DMS 273 (cell line): Measurements from ENCODE around the gene NKD1.
A peak's percentile ranks its signal among the peaks of the same experiment; 100 is the strongest.

Experiments
- DNase-seq: peaks from one replicate; lab custom pipeline; 2025; ENCODE audit not compliant: unreplicated experiment; lab: John Stamatoyannopoulos, UW

The NKD1 gene

DNA sequence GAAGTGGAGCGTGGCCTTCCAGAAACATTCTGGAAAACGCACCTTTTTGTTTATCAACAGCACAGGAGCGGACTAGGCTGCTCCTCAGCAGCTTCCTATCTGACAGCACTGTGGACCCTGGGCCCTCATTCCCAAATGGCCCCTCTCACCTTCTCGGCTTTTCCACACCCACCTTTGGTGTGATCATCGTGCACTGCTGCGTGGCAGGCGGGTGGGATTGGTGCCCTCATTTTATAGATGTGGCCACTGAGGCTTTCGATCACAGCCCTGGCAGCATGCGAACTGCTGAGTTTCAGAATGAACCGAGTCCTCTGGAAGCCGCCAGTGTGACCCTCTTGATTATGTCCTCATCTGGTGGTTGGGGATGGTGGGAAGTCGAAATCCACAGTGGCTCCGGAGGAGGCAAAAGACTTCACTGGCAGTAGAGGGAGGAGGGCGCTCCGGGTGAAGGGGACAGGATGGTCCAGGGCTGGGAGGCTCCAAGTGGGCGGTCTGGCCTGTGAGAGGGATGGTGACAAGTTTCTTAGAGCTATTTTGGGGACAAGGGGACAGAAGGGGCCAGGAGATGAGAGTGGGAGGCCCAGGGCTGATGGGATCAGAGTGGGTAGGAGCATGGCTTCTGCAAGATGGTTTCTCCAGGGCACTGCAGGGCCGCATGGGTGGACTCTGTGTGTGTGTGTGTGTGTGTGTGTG lies 49.5 kb downstream of the NKD1 start:
- no peak for DNase-seq

DNA sequence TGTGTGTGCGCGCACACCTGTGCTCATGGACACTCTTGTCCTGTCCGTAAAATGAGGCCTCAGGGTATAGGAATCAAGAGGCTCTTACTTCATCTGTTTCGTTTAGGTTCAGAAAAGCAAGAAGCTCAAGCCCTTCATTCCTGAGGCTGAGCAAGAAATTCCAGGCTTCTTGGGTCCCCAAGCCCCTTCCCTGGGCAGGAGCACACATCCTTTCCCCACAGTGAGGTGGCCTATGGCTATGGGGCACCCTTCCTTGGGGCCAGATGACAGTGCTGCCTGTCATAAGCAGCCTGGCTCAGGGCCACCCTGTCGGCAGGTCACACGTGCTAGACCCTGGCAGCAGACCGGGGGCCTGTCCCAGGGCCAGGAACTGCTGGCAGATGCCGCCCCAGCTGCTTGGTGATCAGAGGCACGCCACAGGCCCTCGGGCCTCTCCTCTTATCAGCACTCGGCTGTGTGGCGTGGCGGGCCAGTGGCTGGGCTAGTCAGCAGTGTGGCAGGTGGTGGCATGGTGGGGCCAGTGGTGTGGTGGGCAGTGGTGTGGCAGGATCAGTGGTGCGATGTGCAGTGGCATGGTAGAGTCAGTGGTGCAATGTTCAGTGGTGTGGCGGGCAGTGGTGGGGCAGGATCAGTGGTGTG lies 50.2 kb downstream of the NKD1 start:
- DNase-seq = peak; percentile 89

DNA sequence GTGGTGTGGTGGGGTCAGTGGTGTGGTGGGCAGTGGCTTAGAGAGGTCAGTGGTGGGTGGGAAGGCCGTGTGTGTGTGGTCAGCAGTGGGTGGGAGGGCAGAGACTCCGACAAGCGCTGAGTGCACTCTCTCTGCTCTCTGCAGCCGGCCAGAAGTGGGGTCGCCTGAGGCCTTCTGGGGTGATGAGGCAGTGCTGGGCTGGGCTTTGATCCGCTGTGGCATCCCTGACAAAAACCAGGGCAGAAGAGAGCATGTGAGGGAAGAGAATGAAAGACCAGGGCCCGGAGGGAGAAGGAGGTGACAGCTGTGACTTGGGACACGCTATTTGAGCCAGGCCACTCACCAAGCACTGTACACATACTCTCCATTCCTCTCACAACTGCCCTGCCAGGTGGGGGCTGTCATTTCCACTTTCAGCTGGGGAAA lies 50.8 kb downstream of the NKD1 start:
- no peak for DNase-seq

DNA sequence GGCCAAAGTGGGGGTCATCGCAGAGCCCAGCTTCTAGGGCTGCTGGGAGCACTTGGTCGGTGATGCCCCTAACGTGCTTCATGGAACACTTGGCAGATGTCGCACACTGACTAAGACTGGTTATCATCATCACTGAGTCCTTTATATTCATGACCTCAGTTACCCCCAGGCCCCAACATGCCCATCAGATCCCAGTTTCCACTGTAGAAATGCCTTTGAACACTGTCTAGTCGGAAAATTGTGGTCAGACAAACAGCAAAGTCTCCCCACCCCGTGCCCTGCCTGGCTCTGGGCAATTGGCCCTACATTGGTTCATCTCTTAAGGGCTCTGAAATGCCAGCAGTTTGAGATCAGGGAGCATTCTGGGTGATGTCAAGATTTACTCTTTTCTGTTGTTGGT lies 51.3 kb downstream of the NKD1 start:
- DNase-seq = peak; percentile 49

DNA sequence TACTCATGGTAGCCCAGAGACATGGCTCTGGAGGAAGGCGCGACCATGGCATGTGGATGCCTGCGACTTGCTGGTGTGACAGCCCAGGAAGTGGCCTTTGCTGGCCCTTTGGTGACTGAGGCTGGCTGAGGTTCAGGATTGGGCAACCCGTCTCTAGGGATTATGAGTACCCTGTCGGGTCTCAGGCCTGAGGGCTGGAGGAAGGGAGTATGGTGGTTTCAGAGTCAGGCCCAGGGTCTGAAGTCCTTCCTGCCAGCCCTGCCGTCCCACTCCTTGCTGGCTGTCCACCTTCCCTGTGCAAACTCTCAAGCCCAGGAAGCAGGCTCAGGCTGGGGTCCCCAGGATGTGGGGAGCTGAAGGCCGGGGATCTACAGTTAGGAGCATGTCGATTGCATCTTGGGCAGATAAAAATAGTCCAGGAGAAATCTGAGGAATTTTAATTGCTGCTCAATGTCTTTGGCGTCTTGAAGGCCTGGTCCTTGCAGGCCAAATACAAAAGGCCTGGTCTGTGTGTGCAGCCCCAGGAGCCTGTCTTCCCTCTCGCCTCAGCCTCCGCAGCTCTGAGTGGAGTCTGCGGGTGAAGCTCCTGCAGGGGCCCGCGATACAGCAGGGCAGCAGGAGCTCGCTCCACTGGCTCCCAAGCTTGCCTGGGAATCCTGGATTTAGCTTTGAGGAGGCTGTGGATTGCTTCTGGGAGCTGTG lies 52.5 kb downstream of the NKD1 start:
- DNase-seq = no peak

DNA sequence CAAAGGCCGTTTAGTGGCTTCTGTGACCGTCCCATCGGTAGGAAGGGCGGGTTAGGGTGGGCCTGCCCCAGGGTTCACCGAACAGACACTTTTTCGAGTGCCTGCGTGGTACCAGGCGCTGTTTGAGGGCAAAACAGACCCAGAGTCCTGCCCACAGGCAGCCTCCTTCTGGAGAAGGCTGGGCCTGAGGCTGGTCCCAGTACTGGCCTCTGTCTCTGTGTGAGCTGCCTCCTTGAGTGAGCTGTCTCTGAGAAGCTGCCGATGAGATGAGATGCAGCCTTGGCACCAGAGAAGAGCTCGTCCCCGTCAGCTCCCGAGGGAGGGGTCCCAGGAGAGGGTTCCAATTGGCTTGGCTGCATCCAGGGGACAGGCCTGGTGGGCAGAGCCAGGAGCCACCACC lies 53.1 kb downstream of the NKD1 start:
- DNase-seq = no peak

DNA sequence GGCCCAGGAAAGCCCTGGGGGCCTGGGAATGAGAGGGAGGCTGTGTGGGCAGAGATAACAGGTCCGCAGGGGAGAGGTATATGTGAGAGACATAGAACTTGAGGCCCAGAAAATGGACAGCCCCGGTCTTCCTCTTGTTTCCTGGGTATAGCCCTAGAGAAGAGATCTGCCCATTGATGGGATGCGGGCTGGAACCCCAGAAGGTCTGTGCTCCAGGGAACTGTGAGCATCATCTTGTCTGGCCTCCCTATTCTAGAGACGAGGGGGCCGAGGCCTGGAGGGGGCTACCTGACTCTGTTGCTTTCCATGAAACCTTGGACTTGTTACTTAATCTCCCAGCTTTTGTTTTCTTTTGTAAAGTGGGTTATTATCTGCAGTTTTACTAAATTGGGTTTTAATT lies 53.9 kb downstream of the NKD1 start:
- no peak for DNase-seq

DNA sequence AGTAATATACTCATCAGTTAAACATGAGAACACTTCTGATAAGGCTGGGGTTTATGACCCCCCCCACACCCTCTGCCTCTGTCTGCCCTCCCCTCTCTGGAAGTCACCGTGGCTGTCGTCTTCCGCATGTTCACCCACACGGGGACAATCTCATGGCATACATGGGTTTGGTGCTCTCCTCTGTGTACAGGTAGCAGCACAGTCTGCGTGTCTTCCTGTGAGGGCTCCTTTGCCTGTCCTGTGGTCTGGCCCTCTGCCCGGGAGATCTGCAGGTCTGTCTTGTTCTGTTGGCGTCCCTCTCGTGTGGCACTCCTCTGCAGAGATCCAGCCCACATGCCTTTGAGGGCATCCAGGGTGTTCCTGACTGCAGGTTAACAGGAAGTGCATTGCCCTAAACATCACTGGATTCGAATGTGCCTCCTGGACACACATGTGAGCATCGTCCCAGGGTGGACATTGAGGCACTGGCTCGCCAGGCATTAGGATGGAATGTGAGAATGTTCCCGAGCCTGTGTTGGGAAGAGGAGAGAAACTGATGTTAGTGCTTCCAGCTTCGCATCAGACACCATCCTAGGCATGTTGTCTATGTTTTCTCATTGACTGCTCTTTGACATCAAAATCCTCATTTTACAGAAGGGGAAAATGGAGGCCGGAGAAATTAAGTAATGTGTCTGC lies 54.5 kb downstream of the NKD1 start:
- DNase-seq = no peak

DNA sequence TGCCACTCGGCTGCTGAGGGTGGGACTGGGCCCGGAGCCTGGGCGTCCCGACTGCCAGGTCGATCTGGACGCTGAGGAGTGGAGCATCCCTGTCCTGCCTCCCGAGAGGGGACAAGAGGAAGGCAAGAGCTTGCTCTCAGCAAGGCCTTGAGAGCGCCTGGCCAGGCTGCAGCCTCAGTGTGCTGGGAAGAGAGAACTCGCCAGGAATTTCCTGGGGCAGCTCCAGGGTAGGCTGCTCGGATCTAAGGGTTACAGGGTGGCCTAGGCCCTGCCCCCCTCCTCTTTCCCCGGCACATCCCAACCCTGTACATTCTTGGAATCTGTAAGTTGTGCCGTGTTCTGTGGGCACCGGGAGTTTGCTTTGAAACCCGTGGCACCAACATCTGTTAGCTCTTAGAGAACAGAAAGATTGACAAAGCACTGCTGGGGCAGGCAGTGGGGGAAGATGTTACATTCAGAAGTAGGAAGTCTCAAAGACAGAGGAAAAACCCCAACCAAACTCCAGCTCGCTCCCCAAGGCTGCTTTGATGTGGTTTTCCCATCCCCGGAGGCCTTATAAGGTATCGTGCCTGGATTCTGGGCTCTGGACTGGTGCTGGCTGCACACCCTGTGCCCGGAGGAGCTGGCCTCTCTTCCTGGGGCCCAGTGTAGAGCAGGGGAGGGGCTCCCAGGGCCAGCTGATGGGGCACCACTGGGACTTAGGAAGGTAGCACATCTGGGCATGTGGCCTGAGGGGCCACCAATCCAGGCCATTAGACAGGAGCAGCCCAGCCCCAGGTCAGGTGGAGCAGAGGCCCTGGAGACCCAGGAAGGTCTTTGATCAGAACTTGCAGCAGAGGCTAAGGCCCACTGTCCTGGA lies 55.2 kb downstream of the NKD1 start:
- peak; percentile 46 for DNase-seq

DNA sequence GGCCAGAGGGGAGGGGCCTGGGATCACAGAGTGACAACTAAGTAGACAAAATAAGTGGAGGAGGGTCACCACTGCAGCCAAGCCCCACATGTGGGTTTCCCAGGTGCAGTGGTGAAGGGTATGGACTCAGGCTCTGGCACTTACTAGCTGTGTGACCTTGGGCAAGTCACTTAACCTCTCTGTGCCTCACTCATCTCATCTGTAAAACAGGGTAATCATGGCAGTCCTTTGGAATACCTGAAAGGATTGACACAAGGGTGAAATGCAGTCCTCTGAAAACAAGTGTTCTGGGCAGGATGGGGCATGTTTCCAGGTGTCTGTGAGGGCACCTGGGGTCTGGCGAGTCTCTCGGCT lies 55.8 kb downstream of the NKD1 start:
- no peak for DNase-seq

DNA sequence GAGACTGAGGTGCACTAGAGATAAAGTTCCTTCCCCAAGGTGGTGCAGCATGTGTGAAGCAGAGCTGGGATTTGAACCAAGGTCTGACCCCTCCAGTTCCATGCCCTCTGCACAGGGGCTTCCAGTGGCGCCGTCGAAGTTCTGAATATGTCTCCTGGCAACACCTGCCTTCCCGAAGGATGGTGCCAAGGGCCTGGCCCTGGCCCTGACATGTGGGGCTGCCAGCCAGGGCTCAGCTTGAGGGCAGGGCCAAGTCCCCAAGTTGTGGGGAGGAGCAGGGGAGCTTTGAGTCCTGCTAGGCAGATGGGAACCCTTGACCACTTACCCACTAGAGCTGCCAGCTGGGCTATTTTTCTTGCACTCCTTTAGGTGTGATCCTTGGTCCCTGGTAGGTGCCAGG lies 56.4 kb downstream of the NKD1 start:
- no peak for DNase-seq

DNA sequence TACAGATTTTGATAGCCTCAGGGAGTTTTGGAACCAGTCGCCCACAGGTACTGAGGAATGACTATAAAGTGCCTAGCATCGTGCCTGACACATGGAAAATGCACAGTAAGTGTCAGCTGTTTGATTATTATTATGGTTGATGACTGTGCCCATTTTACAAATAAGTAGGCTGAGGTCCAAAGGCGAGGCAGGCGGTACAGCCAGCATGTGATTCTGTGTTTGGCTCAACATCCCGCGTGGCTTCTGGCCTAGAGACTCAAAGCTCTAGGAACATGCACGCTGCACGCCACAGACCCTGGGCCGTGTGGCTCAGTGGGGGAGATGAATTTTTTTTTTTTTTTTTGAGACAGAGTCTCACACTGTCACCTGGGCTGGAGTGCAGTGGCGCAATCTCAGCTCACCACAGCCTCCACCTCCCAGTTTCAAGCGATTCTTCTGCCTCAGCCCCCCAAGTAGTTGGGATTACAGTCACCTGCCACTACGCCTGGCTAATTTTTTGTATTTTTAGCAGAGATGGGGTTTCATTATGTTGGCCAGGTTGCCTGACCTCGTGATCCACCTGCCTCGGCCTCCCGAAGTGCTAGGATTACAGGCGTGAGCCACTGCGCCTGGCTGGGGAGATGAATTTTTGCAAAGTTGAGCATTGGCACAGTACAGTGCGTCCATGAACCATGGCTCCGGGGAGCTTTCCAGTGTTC lies 57.7 kb downstream of the NKD1 start:
- DNase-seq = no peak

DNA sequence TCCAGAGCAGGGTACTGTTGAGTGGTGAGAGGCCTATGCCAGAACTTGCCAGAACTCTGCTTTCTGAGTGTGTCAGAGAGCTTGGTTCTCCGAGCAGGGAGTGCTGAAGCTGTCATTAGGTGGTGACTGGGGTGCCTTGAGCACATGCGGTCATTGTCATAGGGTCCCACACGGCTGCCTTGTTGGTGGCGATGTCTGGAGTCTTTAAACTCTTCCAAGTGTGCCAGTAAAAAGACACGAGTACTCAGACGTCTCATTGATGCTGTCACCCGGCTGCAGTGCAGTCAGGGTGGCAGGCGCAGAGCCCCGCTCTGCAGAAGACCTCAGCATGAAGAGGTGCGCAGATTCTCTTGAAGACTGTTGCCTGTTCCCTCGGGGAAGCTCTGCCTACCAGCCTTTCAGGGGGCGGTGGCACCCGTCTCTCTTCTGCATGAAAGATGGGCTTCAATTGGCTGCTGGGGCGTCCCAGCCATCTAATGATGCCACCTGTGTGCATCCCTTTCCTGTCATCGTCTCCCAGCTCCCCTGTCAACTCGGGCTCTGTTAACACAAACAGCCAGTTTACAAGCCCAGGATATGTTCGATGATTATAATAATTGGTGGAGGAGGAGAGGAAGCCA lies 58.3 kb downstream of the NKD1 start:
- no peak for DNase-seq

DNA sequence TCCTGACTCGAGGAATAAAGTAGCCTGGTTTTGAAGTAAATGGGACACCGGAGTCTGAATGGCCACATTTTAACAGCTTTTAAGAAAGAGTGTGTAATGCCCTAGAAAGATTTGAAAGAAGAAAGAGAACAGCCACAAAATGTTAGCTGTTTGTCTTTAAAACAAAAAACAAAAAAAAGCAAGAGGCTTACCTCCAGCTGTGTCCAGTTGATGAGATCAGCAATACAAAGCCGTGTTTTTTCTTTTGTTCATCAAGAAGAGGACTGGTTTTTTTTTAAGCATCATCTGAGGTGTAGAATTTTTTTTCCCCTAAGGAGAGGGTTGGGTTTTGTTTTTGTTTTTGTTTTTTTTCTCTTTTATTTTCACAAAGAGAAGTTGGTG lies 58.8 kb downstream of the NKD1 start:
- DNase-seq = no peak

DNA sequence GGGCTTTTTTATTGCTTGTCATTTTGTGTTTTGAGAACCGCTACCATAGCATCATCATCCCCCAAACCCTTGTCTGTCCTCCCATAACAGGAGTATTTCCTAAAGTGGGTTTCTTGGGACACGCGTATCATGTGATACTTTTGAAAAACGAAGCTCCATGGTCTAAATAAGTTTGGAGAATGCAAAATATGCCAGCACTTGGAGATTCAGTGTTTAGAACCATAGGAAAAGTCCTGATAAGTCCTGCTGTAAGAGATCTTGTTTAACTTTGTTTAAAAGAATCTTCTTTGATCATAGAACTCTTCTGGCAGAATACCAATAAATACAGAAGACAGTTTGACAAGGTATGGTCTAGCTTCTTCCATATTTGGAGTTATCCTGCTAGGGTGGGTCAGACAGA lies 59.3 kb downstream of the NKD1 start:
- DNase-seq = no peak

DNA sequence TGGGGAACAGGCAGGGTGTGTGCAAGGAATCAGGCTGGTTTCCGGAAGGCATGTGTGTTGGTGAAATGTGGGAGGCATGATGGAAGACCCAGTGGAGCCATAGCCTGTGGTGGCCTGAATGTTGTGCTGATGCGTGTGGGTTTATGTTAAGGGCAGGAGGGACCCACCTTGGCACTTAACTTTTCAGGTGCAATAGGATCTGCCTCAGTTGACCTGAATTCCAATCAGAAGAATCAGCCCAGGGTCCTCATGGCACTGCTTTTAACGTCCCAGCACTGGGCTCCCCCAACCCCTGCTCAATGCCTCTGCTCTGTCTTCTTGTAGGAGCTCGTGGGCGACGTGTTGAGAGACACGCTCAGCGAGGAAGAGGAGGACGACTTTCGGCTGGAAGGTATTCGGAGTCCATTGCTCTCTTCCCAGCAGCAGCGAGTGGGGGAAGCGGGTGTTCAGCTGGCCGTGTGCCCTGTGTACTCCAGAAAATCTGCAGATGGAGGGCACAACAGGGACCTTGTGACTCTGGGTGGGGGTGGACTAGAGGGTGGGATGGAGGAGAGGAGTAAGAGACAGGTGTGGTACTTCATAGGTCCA lies 59.9 kb downstream of the NKD1 start:
- DNase-seq = no peak

DNA sequence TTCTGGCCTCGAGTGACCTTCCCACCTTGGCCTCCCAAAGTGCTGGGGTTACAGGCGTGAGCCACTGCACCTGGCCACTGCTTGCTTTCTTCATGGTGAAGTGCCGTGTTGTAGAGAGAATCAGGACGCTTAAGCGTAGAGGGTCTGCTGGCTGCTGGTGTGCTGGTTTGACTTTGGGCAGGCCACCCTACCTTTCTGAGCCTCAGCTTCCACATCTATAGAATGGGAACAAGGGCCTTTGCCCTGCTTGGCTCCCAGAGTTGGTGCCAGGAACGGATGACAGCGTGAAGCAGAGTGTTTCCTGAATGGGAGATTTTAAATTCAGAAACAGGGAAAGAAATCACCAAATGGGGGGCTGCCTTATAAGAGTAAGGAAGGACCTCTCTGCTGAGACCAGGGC lies 60.9 kb downstream of the NKD1 start:
- no peak for DNase-seq

DNA sequence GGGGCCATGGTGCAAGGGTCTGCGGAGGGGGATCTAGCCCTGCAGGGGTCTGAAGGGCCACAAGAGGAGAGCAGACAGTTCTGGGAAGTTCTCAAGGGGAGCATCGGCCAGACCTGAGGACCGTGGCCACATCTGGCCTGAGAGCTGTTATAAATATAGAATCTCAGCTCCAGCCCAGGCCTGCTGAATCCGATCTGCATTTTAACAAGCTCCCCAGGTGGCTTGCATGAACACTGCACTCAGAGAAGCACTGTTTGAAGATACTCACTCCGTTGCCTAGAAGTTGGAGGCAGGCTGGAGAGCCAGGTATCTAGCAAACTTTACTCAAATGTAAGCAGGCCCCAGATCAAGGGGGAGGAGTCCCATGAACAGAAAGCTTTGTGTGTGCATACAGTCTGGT lies 61.3 kb downstream of the NKD1 start:
- peak; percentile 69 for DNase-seq
